GM12864 (cell line): ENCODE measurements around the gene ANKRD39.

Source experiments
- DNase-seq: peaks from one replicate; pipeline ENCODE4 v3.0.0-alpha.2; 2011; ENCODE audit warnings: low read depth
- H3K4me3 ChIP-seq: 2 replicates; pipeline ENCODE4 v1.5.1; 2011; ENCODE audit warnings: mild to moderate bottlenecking, low read depth, low read length, control low read depth
- CTCF ChIP-seq: IDR thresholded peaks from 2 replicates; pipeline ENCODE4 v1.5.1; 2011; ENCODE audit warnings: low read depth, mild to moderate bottlenecking, moderate library complexity, low read length, control low read depth, inconsistent platforms; ENCODE audit errors: missing control alignments

Gene ANKRD39

GRCh38 chr2:96881349-96882195 is 23.8 kb upstream of the ANKRD39 start:
- DNase-seq: no peak
- no peak for TF ChIP-seq CTCF
- H3K4me3 ChIP-seq: no peak overlapping the region

GRCh38 chr2:96880891-96881273 is 23.1 kb upstream of the ANKRD39 start:
- TF ChIP-seq CTCF: no peak
- no peak overlapping the region for H3K4me3 ChIP-seq
- no peak for DNase-seq

- no peak for TF ChIP-seq CTCF
- DNase-seq: no peak
- H3K4me3 ChIP-seq: no peak overlapping the region
These were observed 21.8 kb upstream of the ANKRD39 start for GRCh38 chr2:96879545-96880040.

GRCh38 chr2:96878796-96879544 is 21.2 kb upstream of the ANKRD39 start:
- no peak overlapping the region for H3K4me3 ChIP-seq
- no peak for DNase-seq
- no peak for TF ChIP-seq CTCF

GRCh38 chr2:96878171-96878570 is 20.4 kb upstream of the ANKRD39 start:
- no peak for TF ChIP-seq CTCF
- DNase-seq: no peak
- H3K4me3 ChIP-seq: no peak overlapping the region

- no peak for TF ChIP-seq CTCF
- no peak overlapping the region for H3K4me3 ChIP-seq
- no peak for DNase-seq
These were observed 19.8 kb upstream of the ANKRD39 start for GRCh38 chr2:96877631-96878092.

- no peak overlapping the region for H3K4me3 ChIP-seq
- no peak for TF ChIP-seq CTCF
- DNase-seq: no peak
These were observed 19.2 kb upstream of the ANKRD39 start for GRCh38 chr2:96877042-96877451.
